HG03039 (cell line): ENCODE data around the gene PHF12.
"Not testable (repeated sequence)": the region's sequence is repeated elsewhere in the genome, so short reads cannot be mapped to it uniquely, and the experiment has no call there.

Experiments used
- ATAC-seq: cut with Tn5 transposase; IDR thresholded peaks from one replicate; pipeline ENCODE4 v1.9.1; 2021; ENCODE audit warnings: mild to moderate bottlenecking, moderate library complexity; ENCODE audit not compliant: unreplicated experiment

PHF12 gene

GRCh38 chr17:28904800-28905199 is 46.5 kb downstream of the PHF12 start:
- ATAC-seq = no peak

DNA sequence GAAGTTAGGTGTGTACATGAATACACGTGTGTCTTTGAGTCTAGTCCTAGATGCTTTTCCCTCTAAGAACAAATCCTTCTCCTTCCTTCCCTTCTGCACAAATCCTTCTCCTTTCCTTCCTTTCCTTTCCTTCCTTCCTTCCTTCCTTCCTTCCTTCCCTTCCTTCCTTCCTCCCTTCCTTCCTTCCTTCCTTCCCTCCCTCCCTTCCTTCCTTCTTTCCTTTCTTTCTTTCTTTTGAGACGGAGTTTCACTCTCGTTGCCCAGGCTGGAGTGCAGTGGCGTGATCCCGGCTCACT is 47.8 kb downstream of the PHF12 start:
- ATAC-seq = not testable (repeated sequence)

GRCh38 chr17:28902819-28903545 is 48.3 kb downstream of the PHF12 start, which contains the start of gene DHRS13:
Gene DHRS13, minus strand, starts transcription at chr17:28903079. Its CDS starts 135 bp downstream, at chr17:28902944.
- peak; percentile 82 for ATAC-seq

DNA sequence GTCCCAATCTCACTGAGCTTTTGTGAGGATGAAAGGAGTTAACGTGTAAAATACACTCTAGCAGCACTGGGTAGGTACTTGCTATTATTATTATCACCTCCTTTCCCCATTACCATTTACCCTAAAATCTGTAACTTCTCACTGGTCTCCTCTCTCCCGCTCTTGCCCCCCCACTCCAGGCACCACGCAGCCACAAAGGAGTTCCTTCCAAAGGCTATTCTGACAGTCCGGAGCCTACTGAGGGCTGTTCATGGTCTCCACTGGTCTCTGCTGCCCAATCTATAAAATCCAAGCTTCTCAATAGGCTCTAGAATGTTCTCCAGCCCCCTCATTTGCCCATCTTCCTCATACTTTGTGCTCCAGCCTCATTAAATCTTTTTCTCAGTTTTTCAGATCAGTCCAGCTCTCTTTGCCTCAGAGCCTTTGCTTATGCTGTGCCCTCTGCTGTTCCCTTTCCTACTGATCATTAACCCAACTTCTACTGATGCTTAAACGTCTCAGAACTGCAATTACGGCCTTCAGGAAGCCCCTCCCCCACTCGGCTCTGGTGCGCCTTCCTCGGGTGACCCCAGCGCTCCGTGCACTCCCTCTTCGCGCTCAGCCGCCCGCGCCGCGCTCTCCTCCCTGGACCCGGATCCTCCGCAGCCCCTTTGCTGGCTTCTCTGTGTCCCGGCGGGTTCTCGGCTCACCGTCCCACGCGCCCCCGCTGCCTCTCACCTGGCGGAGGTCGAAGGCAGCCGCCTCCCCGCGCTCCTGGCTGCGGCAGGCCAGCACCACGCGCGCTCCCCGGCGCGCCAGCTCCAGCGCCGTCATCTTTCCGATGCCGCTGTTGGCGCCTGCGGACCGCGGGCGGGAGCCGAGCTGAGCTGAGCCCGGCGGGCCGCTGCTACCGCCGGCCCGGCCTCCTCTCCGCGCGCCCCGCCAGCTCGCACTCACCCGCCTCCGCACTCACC is 49.2 kb downstream of the PHF12 start:
- peak; percentile 29 for ATAC-seq

DNA sequence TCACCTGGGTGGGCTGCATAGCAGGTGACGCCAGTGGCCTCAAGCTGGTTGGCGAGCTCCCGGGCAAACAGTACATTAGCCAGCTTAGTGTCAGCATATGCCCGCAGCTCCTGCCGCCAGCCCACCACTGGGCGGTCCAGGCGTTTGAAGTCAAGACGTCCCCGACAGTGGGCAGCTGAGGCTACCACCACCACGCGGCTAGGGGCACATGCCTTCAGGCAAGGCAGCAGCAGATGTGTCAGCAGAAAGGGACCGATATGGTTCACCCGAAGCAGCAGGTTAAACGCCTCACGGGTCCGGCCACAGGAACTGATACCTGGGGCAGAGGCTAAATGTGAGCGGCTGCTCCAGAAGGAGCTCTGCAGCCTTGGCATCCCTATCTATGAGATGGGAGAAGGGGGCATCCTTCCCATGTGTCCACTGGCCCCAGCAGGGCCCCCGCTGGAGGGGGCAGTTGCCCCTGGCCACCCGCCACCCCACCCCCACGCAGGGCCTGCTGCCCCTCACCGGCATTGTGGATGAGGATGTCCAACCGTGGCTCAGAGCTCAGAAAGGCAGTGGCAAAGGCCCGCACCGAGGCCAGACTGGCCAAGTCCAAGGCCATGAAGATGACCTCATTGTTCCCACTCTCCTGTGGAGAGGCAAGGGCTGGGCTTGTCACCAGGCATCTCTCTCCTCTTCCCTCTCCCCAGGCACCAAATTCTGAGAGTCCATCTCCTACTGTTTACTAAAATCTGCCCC is 50.2 kb downstream of the PHF12 start:
- ATAC-seq = no peak

DNA sequence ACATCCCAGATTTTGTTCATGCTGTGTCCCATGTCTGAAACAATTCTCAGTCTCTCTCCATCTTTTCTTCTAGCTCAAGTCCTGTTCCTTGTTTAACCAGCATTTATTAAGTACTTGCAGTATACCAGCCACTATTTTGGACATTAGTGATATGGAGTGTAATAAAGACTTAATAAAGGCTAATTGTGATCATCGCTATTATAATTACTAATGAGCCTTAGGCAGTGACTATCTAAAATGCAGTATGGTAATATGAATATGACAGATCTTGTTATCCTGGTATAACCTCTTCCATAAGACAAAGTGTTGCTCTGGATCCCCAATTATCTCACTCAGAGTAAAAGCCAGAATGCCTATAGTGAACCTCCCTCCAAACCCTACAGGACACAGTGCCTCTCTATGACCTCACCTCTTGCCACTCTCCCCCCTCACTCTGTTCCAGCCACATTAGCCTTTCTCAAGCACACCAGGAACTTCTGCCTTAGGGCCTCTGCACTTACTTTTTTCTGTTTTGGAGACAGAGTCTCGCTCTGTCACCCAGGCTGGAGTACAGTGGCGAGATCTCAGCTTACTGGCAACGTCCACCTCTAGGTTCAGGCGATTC is 52.0 kb downstream of the PHF12 start:
- no peak for ATAC-seq

DNA sequence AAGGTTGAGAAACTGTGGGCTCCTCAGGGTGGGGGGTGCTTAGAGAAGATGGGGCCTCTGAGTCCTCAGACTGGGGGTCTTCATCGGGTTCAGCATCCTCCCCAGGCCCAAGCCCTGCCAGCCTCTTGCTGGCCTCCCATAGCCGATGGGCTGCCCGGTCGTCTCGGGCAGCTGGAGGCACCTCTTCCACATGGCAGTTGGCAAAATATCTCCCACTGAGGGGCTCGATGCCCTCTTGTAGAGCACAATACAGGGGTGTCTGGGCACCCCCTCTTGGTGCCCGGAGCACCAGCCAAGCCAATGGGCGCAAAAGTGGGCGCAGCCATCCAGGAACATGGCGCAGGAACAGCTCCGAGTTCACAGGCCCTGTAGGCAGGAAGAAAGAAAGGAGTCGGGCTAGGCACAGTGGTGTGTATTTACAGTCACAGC is 52.8 kb downstream of the PHF12 start:
- ATAC-seq = no peak

- no peak for ATAC-seq
Observed at GRCh38 chr17:28897769-28898526, 53.4 kb downstream of the PHF12 start.

GRCh38 chr17:28896884-28897768 is 54.2 kb downstream of the PHF12 start, which contains the start of gene FLOT2:
Gene FLOT2, minus strand, starts transcription at chr17:28897733. Its CDS starts 159 bp downstream, at chr17:28897574.
- no peak for ATAC-seq

DNA sequence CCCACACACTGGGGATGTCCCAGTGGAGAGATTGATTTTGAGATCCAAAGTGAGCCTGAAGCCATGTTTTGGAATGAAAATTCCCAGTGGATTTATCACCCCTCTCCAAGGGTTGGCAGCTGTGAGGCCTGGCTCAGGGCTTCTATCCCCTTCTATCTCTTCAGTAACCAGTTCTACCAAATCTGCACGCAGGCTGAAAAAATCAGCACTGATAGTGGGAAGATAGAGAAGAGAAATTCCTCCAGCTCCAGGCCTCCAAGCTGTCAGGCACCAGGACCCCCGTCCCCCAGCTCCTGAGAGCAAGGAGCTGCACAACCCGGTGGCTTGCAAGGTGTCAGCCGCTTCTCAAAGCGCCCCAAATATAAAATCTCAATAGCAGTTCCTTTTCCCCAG is 54.8 kb downstream of the PHF12 start:
- ATAC-seq = no peak

GRCh38 chr17:28895794-28896447 is 55.4 kb downstream of the PHF12 start:
- no peak for ATAC-seq

DNA sequence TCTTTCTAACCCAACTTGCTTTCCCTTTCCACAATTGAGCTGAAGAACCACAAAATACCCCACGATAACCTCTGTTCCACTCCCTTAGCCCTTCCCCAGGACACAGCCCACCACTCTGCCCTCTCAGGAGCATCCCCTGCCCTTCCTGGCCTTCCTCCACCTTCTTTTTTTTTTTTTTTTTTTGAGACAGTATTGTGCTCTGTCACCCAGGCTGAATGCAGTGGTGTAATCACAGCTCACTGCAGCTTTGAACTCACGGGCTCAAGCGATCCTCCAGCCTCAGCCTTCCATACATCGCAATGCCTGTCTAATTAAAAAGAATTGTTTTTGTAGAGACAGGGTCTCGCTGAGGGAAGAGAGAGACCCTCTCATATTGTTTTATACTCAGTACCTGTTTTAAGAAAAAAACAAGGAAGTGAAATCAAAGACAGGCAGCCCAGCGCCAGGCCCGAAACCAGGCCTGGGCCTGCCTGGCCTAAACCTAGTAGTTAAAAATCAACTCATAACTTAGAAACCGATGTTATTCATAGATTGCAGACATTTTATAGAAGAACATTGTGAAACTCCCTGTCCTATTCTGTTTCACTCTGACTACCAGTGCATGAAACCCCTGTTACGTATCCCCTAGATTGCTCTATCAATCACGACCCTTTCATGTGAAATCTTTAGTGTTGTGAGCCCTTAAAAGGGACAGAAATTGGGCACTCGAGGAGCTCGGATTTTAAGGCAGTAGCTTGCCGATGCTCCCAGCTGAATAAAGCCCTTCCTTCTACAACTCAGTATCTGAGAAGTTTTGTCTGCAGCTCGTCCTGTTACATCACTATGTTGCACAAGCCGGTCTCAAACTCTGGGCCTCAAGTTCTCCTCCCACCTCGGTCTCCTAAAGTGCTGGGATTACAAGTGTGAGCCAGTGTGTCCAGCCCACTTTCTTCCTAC is 57.8 kb downstream of the PHF12 start:
- not testable (repeated sequence) for ATAC-seq

DNA sequence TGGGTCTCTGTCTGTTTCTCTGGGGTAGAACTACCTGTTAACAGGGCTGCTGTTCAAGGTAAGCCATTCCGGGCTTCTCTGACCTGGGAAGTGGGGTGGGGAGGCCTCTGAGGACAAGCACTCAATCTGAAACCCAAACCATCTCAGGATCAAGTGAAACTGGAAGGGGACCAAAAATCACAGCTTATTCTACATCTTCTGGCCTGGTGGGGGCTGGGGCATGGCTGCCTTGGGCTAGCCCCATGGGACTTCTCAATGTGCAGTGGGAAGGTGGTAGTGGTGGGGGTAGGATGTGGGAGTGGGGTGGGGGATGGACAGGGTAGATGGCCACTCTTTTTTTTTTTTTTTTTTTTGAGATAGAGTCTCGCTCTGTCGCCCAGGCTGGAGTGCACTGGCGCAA is 59.3 kb downstream of the PHF12 start:
- no peak for ATAC-seq

DNA sequence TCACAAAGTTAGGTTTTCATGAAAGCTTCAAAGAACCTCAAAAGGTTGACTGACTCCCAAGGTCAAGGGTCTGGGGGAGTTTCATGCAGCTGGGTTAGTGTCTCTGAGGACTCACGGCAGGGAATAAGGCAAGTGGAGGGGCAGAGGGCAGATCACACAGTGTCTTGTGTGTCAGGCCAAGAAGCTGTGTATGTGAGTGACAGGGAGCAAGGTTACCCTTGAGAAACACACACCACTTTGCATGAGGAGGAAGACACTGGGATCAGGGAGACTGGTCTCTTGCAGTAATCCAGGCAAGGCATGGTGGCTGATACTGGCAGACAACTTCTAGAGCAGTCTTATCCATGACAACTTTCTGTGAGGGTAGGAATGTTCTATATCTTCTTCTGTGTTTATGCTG is 60.1 kb downstream of the PHF12 start:
- ATAC-seq = no peak

DNA sequence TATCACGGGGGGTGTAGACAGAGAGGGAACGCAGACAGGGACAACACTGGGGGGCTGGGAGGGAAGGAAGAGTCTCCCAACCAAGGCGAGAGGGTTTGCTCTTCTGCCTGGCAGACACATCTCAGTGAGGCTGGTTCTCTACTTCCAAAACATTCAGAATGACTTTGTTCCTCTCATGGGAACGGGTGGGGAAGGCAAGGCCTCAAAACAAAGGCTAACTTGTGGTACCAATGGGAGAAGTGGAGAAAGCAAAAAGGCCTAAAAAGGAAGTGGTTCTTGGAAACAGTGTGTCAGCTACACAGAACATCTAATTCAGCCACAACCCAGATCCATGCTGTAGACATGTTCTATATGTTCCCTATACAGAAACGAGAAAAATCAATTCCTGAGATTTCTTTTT is 61.3 kb downstream of the PHF12 start:
- no peak for ATAC-seq

GRCh38 chr17:28888832-28889231 is 62.5 kb downstream of the PHF12 start:
- ATAC-seq = no peak

DNA sequence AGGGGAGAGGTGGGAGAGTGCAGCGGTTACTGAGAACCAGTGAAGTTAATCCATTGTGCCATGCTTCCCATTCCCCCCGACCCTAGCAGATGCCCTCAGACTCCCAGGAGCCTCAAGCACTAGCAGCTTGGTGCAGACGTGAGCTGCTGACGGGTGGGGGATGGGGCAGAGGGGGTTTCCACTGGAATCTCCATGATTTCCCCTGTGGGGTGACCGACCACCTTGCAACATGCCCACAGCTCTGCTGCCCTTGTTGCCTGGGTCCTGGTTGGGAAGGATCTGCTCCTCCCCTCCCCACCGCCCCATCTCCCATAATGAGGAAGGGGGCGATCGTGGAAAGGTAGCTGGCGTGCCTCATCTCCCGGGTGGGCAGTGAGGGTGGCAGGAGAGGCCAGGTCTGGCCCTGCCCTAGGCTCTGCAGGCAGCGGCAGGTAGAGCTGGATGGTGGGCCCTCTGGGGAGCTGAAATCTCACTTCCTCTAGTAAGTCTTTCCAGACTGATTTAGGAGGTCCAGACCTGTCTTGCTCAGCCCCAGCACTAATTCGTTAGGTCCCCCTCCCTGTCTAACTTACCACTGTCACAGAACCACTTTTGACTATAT is 63.3 kb downstream of the PHF12 start:
- ATAC-seq = no peak
